NCI-H1105 (cell line): Measurements from ENCODE around the gene NAA15.
"Not testable (repeated sequence)": the region's sequence is repeated elsewhere in the genome, so short reads cannot be mapped to it uniquely, and the experiment has no call there.

Experiments used
- DNase-seq: peaks from one replicate; lab custom pipeline; 2025; lab: John Stamatoyannopoulos, UW

Gene NAA15

DNA sequence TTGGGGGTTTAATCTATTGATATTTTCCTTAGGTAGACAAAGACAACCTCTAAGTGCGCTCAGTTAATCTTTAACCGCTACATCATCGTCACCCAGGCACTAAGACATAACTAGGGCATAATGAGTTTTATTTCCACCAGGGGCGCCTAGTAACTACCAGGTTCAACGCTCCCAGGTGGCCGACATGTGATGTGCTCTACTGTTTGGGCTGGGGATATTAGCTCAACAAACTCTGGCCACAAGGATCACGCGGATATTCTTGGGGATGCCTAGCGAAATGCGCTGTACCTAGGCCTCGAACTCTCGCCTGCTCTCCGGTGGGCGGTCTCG is 151.7 kb downstream of the NAA15 start:
- peak; percentile 34 for DNase-seq

DNA sequence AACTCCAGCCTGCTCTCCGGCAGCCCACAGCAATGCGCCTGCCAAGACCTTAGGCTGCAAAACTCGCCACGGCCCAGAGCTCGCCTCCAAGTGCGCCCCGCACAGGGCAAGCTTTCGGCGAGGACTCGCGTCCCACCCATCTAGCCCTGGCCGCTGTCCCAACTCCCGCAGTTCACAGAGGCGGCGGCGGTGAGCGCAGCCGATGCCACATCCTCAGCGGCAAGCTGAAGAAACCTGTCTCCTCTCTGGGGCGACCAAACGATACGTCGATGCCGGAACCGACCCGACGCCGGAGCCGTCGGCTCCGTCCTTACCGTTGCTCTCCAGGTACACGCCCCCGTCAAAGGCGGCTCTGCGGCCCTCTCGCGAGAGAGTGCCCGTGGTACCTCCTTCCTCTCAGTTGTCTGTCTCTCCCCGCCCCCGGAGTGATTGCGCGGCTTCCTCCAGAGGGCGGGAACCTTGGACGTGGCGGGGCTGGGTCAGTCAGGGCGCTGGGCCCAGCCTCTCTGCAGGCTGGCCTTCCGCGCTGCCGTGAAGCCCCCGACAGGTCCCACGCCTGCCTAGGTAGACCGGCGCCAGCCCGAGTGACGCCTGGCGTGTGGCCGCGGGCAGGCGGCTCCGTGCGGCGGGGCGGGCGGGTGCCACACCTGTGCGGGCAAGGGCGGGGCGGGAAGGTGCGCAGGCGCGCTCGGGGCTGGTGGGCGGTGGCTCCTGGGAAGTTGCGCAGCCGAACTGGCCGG is 152.2 kb downstream of the NAA15 start:
- peak; percentile 92 for DNase-seq

DNA sequence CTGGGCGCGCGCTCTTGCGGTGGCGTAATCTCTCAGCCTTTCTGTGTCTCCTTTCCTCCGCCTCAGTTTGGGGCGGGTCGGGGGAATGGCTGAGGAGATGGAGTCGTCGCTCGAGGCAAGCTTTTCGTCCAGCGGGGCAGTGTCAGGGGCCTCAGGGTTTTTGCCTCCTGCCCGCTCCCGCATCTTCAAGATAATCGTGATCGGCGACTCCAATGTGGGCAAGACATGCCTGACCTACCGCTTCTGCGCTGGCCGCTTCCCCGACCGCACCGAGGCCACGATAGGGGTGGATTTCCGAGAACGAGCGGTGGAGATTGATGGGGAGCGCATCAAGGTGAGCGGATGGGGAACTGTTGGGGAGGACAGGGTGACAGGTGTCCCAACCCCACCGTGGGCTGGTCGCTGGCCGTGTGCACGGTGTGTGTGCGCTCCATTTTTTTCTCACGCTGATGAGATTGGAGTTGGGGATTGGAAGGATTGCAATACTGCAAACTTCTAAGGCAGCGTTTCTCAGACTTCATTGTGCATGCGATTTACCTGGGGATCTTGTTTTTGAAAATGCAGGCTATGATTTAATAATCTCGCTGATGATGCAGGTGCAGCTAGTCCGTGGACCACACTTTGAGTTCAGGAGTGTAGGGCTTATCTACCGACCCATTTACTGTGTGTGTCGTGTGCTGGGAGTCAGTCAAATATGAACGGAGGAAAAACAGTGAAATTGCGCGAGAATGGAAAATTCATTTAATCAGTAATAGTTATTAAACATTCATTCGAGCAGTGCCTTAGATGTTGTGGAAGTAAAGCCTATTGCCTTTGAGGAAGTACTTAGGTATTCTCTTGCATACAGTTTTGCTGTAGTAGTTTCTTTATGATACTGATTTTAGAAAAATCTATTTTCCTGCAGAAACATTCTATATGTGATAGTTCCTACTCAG is 153.1 kb downstream of the NAA15 start, which contains the start of gene RAB33B:
TSS of gene RAB33B (plus strand) at position 11 of the 935 bp plus-strand sequence. CDS start at position 86, 75 bp downstream.
- no peak for DNase-seq

DNA sequence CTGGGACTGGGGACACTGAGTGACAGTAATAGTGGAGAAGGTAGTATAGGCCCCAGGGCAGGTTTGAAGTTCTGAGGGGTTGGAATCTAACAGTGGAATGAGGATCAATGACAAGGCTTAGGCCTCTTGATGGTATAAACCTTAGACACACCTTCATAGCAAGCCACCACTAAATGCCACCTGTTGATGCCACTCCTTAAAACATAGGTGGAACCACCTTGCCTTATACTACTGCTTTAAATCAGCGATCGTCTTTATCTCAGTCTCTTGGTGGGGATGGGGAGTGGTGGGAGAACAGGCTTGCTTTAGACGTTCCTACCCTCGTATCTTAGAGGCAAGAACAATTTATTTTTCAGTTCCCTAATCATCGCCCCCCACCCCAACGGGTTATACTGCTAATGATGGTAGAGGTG is 153.8 kb downstream of the NAA15 start:
- no peak for DNase-seq

DNA sequence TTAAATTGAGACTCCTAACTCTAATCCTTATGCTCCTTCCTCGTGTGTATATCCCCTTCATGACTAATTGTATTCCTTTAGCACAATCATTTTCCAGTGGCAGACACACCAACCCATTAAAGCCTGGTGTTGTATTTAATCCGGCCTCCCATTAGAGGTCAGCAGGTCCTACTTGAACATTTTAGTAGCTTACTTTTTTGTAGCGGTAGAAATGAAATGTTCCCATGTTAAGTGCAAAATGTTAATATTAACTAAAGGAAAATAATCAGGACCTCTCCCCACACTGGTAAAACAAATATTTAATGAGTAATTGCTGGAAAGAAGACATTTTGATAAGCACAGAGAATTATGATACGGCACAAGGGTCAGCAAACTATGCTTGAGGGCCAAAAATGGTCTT is 156.0 kb downstream of the NAA15 start:
- DNase-seq = no peak

DNA sequence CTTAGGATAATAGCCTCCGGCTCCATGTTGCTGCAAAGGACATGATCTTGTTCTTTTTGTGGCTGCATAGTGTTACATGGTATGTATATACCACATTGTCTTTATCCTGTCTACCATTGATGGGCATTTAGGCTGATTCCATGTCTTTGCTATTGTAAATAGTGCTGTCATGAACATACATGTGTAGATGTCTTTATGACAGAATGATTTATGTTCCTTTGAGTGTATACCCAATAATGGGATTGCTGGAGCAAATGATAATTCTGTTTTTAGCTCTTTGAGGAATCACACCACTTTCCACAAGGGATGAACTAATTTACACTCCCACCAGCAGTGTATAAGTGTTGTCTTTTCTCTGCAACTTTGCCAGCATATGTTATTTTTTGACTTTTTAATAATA is 157.2 kb downstream of the NAA15 start:
- DNase-seq = no peak

DNA sequence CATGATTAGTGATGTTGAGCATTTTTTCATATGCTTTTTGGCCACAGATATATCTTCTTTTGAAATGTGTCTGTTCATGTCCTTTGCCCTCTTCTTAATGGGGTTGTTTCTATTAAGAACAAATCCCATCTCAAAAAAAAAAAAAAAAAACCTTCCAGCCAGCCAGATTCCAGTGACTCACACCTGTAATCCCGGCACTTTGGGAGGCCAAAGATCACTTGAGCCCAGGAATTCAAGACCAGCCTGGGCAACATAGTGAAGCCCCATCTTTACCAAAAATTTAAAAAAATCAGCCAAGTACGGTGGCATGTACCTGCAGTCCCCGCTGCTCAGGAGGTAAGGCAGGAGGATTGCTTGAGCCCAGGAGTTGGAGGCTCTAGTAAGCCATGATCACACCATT is 157.7 kb downstream of the NAA15 start:
- no peak for DNase-seq

DNA sequence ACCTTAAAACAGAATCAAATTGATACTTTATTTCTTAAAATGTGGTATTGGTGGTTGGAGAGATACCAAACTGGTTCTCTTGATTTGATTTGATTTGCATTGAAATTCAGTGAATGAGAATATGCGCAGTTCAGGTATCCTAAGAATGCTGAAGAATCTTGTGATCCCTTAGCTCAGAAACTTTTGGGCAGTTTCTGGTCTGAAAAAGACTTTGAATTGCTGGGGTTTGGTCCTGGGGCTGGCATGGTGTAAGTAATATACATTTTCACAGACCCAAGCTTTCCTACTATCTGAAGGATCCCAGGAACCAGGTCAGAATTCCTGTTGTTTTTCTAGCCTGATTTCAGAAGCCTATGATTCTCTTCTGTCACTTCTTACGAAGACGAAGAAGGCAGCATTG is 159.3 kb downstream of the NAA15 start:
- no peak for DNase-seq

DNA sequence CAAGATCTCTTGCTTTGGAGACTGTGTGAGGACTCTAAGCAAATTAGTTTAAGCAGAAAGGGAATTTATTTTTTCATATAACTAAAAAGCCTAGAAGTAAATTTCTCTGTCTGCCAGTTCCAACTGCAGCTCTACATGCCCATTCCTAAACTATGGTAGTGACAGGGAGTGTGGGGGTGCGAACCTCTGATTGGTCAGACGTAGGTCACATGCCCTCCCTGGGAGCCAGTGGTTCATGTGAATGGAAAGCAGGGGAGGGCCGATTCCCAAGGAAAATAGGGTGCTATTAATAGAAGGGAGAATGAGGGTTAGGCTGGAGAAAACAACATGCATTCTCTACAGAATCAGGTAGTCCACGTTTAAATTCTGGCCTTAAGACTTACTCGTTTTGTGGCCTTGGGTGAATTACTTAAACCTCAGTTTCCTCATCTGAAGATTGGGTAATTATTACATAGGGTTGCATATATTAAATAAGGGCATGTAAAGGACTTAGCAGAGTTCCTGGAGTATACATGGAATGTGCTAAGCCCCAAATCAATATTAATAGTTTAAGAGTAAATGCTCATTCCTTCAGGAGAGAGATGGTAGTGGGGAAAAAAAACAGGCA is 159.8 kb downstream of the NAA15 start:
- DNase-seq = no peak

DNA sequence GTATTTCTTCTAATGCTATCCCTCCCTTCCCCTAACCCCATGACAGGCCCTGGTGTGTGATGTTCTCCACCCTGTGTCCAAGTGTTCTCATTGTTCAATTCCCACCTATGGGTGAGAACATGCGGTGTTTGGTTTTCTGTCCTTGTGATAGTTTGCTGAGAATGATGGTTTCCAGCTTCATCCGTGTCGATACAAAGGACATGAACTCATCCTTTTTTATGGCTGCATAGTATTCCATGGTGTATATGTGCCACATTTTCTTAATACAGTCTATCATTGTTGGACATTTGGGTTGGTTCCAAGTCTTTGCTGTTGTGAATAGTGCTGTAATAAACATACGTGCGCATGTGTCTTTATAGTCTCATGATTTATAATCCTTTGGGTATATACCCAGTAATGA is 163.2 kb downstream of the NAA15 start:
- not testable (repeated sequence) for DNase-seq

DNA sequence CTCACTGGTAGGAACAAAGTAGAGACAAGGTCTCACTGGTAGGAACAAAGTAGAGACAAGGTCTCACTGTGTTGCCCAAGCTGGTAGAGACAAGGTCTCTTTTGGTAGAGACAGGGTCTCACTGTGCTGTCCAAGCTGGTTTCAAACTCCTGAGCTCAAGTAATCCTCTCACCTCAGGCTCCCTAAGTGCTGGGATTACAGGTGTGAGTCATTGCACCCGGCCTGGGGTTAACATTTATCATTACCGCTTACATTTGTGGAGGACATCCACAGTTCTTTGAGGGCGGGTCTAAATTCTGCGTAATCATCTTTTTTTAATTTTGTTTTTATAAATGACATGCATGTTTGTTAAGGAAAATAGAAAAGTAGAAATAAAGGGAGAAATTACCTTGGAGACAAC is 164.6 kb downstream of the NAA15 start:
- no peak for DNase-seq

DNA sequence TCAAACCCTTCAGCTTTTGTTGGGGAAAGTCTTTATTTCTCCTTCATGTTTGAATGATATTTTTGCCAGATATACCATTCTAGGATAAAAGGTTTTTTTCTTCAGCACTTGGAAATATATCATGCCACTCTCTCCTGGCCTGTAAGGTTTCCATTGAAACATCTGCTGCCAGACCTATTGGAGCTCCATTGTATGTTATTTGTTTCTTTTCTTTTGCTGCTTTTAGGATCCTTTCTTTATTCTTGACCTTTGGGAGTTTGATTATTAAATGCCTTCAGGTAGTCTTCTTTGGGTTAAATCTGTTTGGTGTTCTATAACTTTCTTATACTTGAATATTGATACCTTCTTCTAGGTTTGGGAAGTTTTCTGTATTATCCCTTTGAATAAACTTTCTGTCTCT is 167.5 kb downstream of the NAA15 start:
- not testable (repeated sequence) for DNase-seq

DNA sequence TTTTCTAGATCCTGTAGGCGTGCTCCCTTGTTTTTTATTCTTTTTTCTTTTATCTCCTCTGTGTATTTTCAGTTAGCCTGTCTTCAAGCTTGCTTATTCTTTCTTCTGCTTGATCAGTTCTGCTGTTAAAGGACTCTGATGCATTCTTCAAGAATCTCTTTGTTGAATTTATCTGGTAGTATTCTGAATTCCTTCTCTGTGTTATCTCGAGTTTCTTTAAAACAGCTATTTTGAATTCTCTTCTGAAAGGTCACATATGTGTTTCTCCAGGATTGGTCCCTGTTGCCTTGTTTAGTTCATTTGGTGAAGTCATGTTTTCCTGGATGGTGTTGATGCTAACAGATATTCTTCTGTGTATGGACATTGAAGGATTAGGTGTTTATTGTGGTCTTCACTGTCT is 167.9 kb downstream of the NAA15 start:
- no peak for DNase-seq
